ENCODE results near the gene ERP44. TPM values are rescaled to one million over a fixed set of nuclear protein-coding genes. Genes with fewer than 3 reads are reported as not detected.

Gene ERP44
- total RNA-seq, 2 donors from 2014 or later, result 10.7 to 11.5 TPM

DNA sequence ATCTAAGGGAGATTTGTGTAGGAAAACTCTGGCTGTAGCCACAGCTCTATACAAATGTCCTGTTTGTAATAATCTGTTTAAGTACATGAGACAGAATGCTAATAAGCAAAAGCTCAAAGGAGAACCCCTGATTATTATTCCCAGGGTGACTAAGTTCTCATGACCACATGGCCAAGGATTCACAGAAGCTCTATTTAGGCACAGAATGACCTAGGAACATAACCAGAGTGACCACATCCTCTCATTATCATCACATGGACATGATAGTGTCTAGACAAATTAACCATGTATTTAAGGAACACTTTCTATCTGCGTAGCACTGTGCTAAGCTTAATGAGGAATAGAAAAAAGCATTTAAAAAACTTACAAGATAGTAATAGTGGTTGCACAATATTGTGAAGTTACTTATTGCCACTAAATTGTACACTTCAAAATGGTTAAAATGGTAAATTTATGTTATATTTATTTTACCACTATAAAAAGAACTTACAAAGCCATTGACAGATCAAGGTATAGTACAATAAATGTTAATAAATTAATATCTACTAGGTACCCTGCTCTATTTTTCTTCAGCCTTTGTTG lies 136.0 kb downstream of the ERP44 start:
- no peaks in the 10 kb centered on the region for H3K9me3 Mint-ChIP-seq
- peaks cover 7 to 8% of the 10 kb centered on the region in 2 donors for H3K36me3 Mint-ChIP-seq
- H3K27ac Mint-ChIP-seq, result no peak overlapping the region
- no peak for DNase-seq (ENCODE audit: low spot score in 2 of 2)
- no peak for ATAC-seq

DNA sequence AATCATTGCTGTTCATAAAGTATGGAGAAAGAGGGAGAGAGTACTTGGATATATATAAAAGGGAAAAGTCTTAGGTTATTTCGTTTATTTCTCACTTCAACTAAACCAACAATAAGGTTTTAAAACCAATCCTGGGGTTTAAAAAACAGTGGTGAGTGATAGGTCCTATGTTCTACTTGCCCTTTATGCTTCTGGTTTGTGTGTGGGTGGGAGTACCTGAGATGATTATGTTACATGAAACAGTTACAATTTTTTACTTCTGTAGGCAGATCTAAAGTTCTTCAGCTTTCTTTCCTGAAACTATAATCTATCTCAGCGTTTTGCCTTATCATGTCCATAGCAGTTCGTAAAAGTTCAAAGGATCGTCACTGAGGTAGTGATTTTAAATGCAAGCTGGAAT lies 143.2 kb downstream of the ERP44 start:
- Mint-ChIP-seq H3K36me3 (peaks cover 2 to 5% of the 10 kb centered on the region in 2 donors), H3K9me3 (no peaks in the 10 kb centered on the region), H3K27ac (peak overlapping the region in 1 of 2 donors; percentile 15)
- ATAC-seq (peak; percentile 73 to 79), DNase-seq (ENCODE audit: low spot score in 2 of 2) (no peak)

GRCh38 chr9:99954819-99955218 lies 144.0 kb downstream of the ERP44 start:
- ATAC-seq, result peak; percentile 87 to 91
- DNase-seq (ENCODE audit: low spot score in 2 of 2), result no peak
- H3K27ac Mint-ChIP-seq, result peak overlapping the region in 1 of 2 donors; percentile 63
- H3K36me3 Mint-ChIP-seq, result peaks cover 0 to 5% of the 10 kb centered on the region in 2 donors
- H3K9me3 Mint-ChIP-seq, result no peaks in the 10 kb centered on the region

DNA sequence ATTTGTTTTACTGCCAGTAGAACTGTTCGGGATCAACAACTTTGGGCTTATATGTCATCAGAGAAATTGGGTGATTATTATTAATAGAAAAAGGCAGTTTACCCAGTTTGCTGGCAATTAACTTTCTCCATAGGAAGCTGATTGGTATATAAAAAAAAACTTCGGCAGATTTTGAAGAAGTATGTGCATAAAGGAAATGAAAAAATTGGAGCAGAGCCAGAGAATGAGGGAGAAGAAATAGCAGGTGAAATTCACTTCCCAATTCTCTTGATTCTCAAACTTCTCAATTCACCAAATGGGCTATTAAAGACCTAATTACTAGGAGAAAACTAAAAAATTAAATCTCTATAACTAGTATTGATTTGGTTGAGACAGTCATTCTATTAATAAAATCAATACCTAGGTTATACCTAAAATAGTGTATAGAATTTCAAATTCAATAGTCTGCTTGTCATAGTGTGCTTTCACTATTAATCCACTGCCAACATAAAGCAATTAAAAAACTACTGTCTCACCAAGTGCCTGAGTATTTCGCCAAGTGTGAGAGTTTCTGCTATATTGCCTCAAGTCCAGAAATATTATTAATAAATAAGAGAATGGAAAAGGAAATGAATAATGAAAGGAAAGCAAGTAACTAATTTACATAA lies 144.8 kb downstream of the ERP44 start:
- Mint-ChIP-seq H3K9me3 (no peaks in the 10 kb centered on the region), H3K36me3 (peaks cover 0 to 5% of the 10 kb centered on the region in 2 donors), H3K27ac (peak overlapping the region in 1 of 2 donors; percentile 36)
- no peak for DNase-seq (ENCODE audit: low spot score in 2 of 2)
- ATAC-seq, result peak; percentile 28 to 68

GRCh38 chr9:99948896-99949295 lies 149.9 kb downstream of the ERP44 start:
- no peak overlapping the region for H3K27ac Mint-ChIP-seq
- H3K9me3 Mint-ChIP-seq, result no peaks in the 10 kb centered on the region
- H3K36me3 Mint-ChIP-seq, result peaks cover 0 to 6% of the 10 kb centered on the region in 2 donors
- DNase-seq (ENCODE audit: low spot score in 2 of 2) (no peak), ATAC-seq (no peak)

DNA sequence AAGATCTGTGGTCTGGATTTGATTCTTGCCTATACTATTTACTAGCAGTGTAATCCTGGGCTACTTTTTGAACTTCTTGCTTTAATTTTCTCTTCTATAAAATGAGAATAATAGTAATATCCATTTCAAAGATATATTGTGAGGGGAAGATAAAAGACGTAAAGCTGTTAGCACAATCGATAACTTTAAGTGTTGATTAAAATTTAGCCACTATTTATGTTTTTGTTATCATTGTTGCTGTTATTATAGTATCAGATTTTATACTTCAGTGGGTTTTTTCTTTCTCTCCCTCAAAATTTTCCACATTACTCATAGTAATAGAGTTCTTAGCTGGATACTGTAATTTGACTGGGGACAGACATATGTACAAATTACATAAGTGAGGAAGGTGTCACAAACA lies 150.3 kb downstream of the ERP44 start:
- Mint-ChIP-seq H3K36me3 (peaks cover 0 to 10% of the 10 kb centered on the region in 2 donors), H3K27ac (no peak overlapping the region), H3K9me3 (no peaks in the 10 kb centered on the region)
- DNase-seq (ENCODE audit: low spot score in 2 of 2) (no peak), ATAC-seq (no peak)

DNA sequence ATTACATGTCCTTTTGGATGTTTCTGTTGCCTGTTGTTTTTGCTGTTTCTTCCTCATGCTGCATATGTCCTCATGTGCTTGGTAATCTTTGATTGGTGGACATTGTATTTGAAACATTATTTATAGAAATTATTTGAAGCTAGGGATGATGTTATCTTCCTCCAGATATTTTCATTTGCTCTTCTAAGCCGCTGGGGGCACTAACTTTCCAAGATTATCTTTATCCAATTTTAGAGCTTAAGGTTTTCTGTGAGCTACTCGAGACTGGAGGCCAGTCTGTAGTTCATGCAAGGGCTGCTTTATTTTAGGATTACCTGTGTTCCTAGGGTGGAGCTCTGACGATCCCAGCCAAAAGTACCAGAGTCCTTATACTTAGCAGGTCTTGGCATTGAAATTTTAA lies 151.4 kb downstream of the ERP44 start:
- Mint-ChIP-seq H3K9me3 (no peaks in the 10 kb centered on the region), H3K27ac (no peak overlapping the region), H3K36me3 (peaks cover 0 to 13% of the 10 kb centered on the region in 2 donors)
- no peak for DNase-seq (ENCODE audit: low spot score in 2 of 2)
- ATAC-seq, result no peak

DNA sequence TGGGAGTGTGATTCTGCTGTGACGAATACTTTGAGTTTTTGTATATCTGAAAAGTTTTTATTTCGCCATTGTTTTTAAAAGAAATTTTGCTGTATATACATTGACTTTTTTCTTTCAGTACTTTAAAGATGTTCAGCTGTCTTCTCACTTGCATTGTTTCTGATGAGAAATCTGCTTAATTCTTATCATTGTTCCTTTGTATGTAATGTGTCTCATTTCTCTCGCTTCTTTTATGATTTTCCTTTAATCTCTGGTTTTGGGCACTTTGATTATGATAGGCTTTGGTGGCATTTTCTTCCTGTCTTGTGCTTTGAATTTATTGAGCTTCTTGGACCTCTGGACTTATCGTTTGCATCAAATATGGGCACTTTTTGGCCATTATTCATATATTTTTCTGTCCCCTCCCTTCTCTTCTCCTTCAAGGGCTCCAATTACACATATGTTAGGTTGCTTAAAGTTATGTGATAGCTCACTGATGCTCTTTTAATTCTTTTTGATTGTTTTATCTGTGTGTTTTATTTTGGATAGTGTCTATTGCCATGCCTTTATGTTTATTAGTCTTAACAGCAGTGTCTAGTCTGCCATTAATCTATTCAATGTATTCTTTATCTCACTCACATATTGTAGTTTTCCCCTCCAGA lies 161.7 kb downstream of the ERP44 start:
- ATAC-seq (no peak), DNase-seq (ENCODE audit: low spot score in 2 of 2) (no peak)
- peaks cover 11 to 12% of the 10 kb centered on the region in 2 donors for H3K9me3 Mint-ChIP-seq
- H3K27ac Mint-ChIP-seq, result peak overlapping the region in 1 of 2 donors; percentile 18
- peaks cover 6 to 15% of the 10 kb centered on the region in 2 donors for H3K36me3 Mint-ChIP-seq

- peaks cover 6 to 10% of the 10 kb centered on the region in 2 donors for H3K9me3 Mint-ChIP-seq
- H3K36me3 Mint-ChIP-seq, result peaks cover 20 to 24% of the 10 kb centered on the region in 2 donors
- no peak for DNase-seq (ENCODE audit: low spot score in 2 of 2)
- ATAC-seq, result no peak
- no peak overlapping the region for H3K27ac Mint-ChIP-seq
Measured at GRCh38 chr9:99931155-99931840, 167.5 kb downstream of the ERP44 start.

GRCh38 chr9:99929652-99930051 lies 169.1 kb downstream of the ERP44 start:
- H3K9me3 Mint-ChIP-seq, result peaks cover 0 to 4% of the 10 kb centered on the region in 2 donors
- no peak overlapping the region for H3K27ac Mint-ChIP-seq
- peaks cover 22 to 36% of the 10 kb centered on the region in 2 donors for H3K36me3 Mint-ChIP-seq
- no peak for DNase-seq (ENCODE audit: low spot score in 2 of 2)
- no peak for ATAC-seq

Other genes starting within 250 kb of the ERP44 start
- 10 to 100 TPM; 27.9 to 31.4 TPM for gene STX17, start 192.3 kb downstream of the ERP44 start, total RNA-seq
- gene INVS, start 243 bp upstream of the ERP44 start, total RNA-seq, result 10 to 100 TPM in 1 of 2 donors, 1 to 10 TPM in 1; 9.1 to 15.9 TPM